ENCODE measurements around the gene GRIK4. TPM values are rescaled to one million over a fixed set of nuclear protein-coding genes. Genes with fewer than 3 reads are reported as not detected.

Gene GRIK4
- total RNA-seq, 1 experiment from 2014 or later = not detected

DNA sequence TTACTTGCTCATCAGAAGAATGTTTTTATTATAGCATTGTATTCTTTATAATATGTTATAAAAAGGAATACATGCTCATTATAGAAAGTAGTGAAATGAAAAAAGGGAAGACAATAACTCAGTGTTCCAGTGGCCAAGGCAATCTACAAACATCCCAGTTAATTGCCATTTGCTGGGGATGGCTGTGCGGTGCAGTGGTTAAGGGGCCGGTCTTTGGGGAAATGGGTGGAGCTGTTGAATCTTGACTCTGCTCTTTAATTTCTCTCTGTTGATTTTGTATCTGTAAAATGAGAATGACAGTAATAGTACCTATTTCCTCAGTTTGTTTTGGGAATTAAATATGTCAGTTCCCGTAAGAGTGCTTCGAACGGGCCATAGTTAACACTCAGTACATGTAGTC is 299.7 kb downstream of the GRIK4 start:
- Histone ChIP-seq H3K79me2 (ENCODE audit: low read depth) (no peaks in the 10 kb centered on the region), H3K4me3 (no peak overlapping the region), H3F3A (ENCODE audit: insufficient read depth, low read depth) (peaks cover 12% of the 10 kb centered on the region; the same call in 1 of the 2 replicates), H3K4me1 (replicated peaks; ENCODE audit: insufficient read depth) (peaks cover 12% of the 10 kb centered on the region), H3K4me2 (no peak overlapping the region), H3K9me2 (ENCODE audit: insufficient read depth) (no peaks in the 10 kb centered on the region), H3K9me3 (ENCODE audit: insufficient read depth, low read depth) (no peaks in the 10 kb centered on the region), H2AFZ (no peak overlapping the region), H3K27ac (no peak overlapping the region), H3K36me3 (ENCODE audit: low read depth) (no peaks in the 10 kb centered on the region), H4K20me1 (ENCODE audit: insufficient read depth) (no peaks in the 10 kb centered on the region), H3K27me3 (ENCODE audit: insufficient read depth, low read depth) (no peaks in the 10 kb centered on the region)
- BruUV-seq (replicated peaks) = no TSS peak
- DNase-seq = no peak
- ChIA-PET CTCF (no interaction called here), POLR2A (ENCODE audit: unreplicated experiment) (no interaction called here)
- TF ChIP-seq, protein P1, sequence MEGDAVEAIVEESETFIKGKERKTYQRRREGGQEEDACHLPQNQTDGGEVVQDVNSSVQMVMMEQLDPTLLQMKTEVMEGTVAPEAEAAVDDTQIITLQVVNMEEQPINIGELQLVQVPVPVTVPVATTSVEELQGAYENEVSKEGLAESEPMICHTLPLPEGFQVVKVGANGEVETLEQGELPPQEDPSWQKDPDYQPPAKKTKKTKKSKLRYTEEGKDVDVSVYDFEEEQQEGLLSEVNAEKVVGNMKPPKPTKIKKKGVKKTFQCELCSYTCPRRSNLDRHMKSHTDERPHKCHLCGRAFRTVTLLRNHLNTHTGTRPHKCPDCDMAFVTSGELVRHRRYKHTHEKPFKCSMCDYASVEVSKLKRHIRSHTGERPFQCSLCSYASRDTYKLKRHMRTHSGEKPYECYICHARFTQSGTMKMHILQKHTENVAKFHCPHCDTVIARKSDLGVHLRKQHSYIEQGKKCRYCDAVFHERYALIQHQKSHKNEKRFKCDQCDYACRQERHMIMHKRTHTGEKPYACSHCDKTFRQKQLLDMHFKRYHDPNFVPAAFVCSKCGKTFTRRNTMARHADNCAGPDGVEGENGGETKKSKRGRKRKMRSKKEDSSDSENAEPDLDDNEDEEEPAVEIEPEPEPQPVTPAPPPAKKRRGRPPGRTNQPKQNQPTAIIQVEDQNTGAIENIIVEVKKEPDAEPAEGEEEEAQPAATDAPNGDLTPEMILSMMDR (conservative IDR thresholded peaks at IDR 0.05) = no peak
- no peak for TF ChIP-seq EZH2 (IDR thresholded peaks at IDR 0.05; ENCODE audit: low read depth)
- intact Hi-C loops (cut with micrococcal nuclease; ENCODE audit: unreplicated experiment) = no loop called here

DNA sequence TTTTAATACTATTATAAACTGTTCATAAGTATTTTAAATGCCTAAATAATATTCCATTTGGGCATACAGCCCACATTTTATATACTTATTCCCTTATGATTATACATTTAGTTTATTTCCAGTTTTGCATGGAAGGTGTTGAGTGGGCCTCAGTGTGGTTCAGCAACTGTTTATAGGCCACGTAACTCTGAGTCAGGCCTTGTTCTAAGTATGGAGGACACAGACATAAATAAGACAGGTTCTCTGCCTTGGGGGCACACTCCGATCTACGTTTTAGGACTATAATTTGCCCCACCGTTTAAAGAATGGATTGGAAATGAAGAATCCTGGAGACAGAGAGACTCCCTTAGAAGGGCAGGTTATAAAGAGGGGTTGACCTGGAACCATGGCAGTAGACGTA is 300.2 kb downstream of the GRIK4 start:
- CTCF ChIA-PET = no interaction called here
- intact Hi-C loops (cut with micrococcal nuclease; ENCODE audit: unreplicated experiment) = no loop called here
- POLR2A ChIA-PET (ENCODE audit: unreplicated experiment) = no interaction called here
- Histone ChIP-seq H3K27ac (no peak overlapping the region), H4K20me1 (ENCODE audit: insufficient read depth) (no peaks in the 10 kb centered on the region), H3K9me3 (ENCODE audit: insufficient read depth, low read depth) (no peaks in the 10 kb centered on the region), H2AFZ (no peak overlapping the region), H3K79me2 (ENCODE audit: low read depth) (no peaks in the 10 kb centered on the region), H3K27me3 (ENCODE audit: insufficient read depth, low read depth) (no peaks in the 10 kb centered on the region), H3K4me3 (no peak overlapping the region), H3K4me1 (replicated peaks; ENCODE audit: insufficient read depth) (peaks cover 11% of the 10 kb centered on the region), H3K4me2 (no peak overlapping the region), H3K9me2 (ENCODE audit: insufficient read depth) (no peaks in the 10 kb centered on the region), H3F3A (ENCODE audit: insufficient read depth, low read depth) (peaks cover 10% of the 10 kb centered on the region; the same call in 1 of the 2 replicates), H3K36me3 (ENCODE audit: low read depth) (no peaks in the 10 kb centered on the region)
- no peak for TF ChIP-seq EZH2 (IDR thresholded peaks at IDR 0.05; ENCODE audit: low read depth)
- TF ChIP-seq, protein P1 (conservative IDR thresholded peaks at IDR 0.05) = no peak
- no TSS peak for BruUV-seq (replicated peaks)
- DNase-seq = no peak

DNA sequence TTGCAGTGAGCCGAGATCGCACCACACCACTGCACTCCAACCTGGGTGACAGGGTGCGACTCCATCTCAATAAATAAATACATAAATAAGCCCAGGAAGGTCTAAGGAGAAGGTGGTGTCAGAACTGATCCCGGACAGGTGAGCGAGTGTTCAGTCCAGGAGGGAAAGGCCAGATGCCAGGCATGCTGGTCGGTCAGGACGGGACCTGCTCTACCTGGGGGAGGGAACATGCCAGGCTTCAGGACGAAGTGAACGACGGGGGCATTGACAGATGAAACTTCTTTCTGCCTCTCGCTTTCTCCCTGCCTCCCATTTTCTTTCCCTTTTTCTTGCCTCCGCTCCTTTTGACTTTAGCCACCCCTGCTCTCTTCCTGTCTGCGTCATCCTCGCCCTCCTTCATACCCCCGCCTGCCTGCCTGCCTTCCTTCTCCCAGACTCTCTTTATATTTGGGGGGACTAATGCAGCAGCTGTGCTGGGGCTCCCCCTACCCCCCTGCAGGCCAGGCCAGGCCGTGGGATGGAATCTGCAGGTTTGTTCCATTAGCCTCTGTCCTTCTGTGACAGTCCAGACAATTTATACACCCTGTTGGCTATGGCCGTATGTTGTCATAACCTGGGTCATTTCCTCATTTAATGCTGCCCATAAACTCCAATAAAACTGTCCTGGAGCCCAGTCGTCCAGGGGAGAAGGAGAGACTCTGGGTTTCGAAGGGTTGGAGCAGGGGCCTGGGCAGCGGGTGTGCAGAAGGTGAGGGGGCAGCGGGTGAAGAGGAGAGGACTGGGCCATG is 303.2 kb downstream of the GRIK4 start:
- Histone ChIP-seq H3K4me2 (no peak overlapping the region), H3K79me2 (ENCODE audit: low read depth) (no peaks in the 10 kb centered on the region), H4K20me1 (ENCODE audit: insufficient read depth) (no peaks in the 10 kb centered on the region), H3K27ac (no peak overlapping the region), H3K4me1 (replicated peaks; ENCODE audit: insufficient read depth) (no peaks in the 10 kb centered on the region), H3K9me2 (ENCODE audit: insufficient read depth) (no peaks in the 10 kb centered on the region), H3K27me3 (ENCODE audit: insufficient read depth, low read depth) (peaks cover 25% of the 10 kb centered on the region), H3K9me3 (ENCODE audit: insufficient read depth, low read depth) (no peaks in the 10 kb centered on the region), H3K4me3 (no peak overlapping the region), H3K36me3 (ENCODE audit: low read depth) (no peaks in the 10 kb centered on the region), H3F3A (ENCODE audit: insufficient read depth, low read depth) (no peaks in the 10 kb centered on the region), H2AFZ (no peak overlapping the region)
- no TSS peak for BruUV-seq (replicated peaks)
- intact Hi-C loops (cut with micrococcal nuclease; ENCODE audit: unreplicated experiment) = no loop called here
- no peak for DNase-seq
- ChIA-PET CTCF (no interaction called here), POLR2A (ENCODE audit: unreplicated experiment) (no interaction called here)
- TF ChIP-seq EZH2 (IDR thresholded peaks at IDR 0.05; ENCODE audit: low read depth) = no peak
- TF ChIP-seq, protein P1 (conservative IDR thresholded peaks at IDR 0.05) = no peak
